Neural cell (in vitro differentiated cells): ENCODE data around the gene CR1.

ENCODE experiments used
- EP300 ChIP-seq: fragments of 450-650 bp; conservative IDR thresholded peaks from 2 replicates; pipeline ENCODE4 v1.6.1; 2014; ENCODE audit warnings: antibody characterized with exemption, mild to moderate bottlenecking, moderate library complexity; ENCODE audit not compliant: poor library complexity, severe bottlenecking
- POLR2AphosphoS5 ChIP-seq: IDR thresholded peaks from 2 replicates; pipeline ENCODE4 v1.6.1; 2012

DNA sequence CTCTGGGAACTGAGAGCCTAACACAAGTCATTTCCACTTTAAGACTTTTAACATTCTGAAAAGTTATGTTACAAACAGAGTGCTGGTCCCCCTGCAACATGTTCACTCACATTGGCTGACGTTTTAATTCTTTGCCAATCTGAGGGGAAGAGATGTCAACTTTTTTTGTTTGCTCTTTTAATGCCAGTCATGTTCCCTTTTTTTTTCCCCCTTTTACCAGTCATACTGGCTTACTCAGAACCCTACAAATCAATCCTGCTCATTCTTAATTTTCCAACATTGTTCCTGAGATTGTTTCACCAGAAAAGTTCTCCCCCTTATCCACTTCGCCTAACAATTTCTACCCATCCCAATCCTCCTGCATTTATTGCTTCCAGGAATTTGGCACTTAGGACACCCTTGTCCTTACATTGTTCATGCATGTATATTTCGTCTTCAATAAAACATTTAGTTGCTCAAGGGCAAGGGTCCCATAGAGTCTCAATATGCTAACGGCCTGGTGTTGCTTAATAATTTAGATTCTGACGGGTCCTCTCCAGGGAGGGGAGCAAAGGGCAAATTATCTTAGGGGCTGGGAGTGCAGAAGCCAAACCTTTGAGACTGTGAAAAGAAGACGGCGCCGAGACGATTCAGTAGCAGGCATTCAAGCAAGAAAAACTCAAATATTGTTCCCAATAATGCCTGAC, 148.4 kb downstream of the CR1 start:
- TF ChIP-seq EP300 = no peak
- TF ChIP-seq POLR2AphosphoS5 = no peak
